ENCODE measurements around the gene TMUB1. TPM values are rescaled to one million over a fixed set of nuclear protein-coding genes. Genes with fewer than 3 reads are reported as not detected.

The TMUB1 gene
- total and polyA plus RNA-seq, 9 of the 15 experiments (the other 6 are each of a cell fraction or from before 2014, with no cell fraction given), result 0.14 to 241 (median 74.1) TPM

DNA sequence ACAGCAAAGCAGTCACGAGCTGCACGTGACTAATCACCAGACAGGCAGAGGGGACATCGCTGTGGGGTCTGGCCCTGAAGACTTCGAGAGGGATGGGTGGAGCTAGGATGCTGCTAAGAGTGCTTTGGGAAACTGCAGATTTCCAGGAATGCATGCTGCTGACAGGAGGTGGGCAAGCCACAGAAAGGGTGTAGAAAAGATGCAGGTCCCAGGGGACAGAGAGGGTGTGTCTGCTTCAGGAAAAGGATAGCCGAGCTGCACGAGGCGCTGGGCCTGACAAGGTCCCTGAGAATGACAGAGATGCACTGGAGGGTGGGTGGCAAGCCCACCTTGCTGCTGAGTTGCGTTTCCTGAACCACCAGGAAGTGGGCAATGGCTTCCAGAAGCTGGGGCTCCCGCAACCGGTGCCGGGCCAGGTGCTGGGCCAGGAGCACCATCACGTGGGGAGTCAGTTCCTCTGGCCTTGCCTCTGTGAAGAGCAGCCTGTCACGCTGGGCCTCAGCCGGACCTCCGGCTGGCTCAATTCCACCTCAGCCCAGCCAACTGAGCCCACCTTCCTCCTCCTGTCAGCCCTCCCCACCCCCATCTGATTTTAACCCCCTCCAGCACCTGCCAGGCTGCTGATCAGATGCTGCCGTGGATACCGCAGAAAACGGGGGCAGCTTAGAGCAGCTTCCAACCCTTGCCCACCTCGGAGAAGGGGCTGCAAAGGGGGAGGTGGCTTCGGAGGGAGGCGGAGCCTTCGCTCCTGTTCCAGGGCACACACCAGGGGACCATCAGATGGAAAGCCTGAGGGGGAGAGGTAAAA is 4.9 kb downstream of the TMUB1 start (continued):
- TF ChIP-seq, protein P1, sequence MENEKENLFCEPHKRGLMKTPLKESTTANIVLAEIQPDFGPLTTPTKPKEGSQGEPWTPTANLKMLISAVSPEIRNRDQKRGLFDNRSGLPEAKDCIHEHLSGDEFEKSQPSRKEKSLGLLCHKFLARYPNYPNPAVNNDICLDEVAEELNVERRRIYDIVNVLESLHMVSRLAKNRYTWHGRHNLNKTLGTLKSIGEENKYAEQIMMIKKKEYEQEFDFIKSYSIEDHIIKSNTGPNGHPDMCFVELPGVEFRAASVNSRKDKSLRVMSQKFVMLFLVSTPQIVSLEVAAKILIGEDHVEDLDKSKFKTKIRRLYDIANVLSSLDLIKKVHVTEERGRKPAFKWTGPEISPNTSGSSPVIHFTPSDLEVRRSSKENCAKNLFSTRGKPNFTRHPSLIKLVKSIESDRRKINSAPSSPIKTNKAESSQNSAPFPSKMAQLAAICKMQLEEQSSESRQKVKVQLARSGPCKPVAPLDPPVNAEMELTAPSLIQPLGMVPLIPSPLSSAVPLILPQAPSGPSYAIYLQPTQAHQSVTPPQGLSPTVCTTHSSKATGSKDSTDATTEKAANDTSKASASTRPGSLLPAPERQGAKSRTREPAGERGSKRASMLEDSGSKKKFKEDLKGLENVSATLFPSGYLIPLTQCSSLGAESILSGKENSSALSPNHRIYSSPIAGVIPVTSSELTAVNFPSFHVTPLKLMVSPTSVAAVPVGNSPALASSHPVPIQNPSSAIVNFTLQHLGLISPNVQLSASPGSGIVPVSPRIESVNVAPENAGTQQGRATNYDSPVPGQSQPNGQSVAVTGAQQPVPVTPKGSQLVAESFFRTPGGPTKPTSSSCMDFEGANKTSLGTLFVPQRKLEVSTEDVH (IDR thresholded peaks at IDR 0.05; ENCODE audit: low read depth, partially characterized antibody), result peak; percentile 5
- TF ChIP-seq ZSCAN32 (CRISPR knock-in tag; IDR thresholded peaks at IDR 0.05), result no peak
- 0 out of 2 replicates have a peak, but pooled peaks have one; percentile 13 for TF ChIP-seq OTX1 (CRISPR knock-in tag; IDR thresholded peaks at IDR 0.05)
- TF ChIP-seq GTF2F1 (IDR thresholded peaks at IDR 0.05; ENCODE audit: low read depth, low read length), result no peak
- TF ChIP-seq, protein P2, sequence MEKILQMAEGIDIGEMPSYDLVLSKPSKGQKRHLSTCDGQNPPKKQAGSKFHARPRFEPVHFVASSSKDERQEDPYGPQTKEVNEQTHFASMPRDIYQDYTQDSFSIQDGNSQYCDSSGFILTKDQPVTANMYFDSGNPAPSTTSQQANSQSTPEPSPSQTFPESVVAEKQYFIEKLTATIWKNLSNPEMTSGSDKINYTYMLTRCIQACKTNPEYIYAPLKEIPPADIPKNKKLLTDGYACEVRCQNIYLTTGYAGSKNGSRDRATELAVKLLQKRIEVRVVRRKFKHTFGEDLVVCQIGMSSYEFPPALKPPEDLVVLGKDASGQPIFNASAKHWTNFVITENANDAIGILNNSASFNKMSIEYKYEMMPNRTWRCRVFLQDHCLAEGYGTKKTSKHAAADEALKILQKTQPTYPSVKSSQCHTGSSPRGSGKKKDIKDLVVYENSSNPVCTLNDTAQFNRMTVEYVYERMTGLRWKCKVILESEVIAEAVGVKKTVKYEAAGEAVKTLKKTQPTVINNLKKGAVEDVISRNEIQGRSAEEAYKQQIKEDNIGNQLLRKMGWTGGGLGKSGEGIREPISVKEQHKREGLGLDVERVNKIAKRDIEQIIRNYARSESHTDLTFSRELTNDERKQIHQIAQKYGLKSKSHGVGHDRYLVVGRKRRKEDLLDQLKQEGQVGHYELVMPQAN (IDR thresholded peaks at IDR 0.05; ENCODE audit: borderline replicate concordance), result peak; percentile 60; the same call in 1 of the 2 replicates
- no peak for TF ChIP-seq PRPF4 (IDR thresholded peaks at IDR 0.05; ENCODE audit: insufficient read depth, low read depth, low read length, poor library complexity, severe bottlenecking)
- TF ChIP-seq RB1 (IDR thresholded peaks at IDR 0.05; ENCODE audit: low read depth), result no peak
- TF ChIP-seq ZNF436 (CRISPR knock-in tag; IDR thresholded peaks at IDR 0.05), result no peak
- TF ChIP-seq, protein P3, sequence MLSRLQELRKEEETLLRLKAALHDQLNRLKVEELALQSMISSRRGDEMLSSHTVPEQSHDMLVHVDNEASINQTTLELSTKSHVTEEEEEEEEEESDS (CRISPR knock-in tag; IDR thresholded peaks at IDR 0.05), result no peak
- TF ChIP-seq ERF (CRISPR knock-in tag; IDR thresholded peaks at IDR 0.05), result no peak
- TF ChIP-seq, protein P4, sequence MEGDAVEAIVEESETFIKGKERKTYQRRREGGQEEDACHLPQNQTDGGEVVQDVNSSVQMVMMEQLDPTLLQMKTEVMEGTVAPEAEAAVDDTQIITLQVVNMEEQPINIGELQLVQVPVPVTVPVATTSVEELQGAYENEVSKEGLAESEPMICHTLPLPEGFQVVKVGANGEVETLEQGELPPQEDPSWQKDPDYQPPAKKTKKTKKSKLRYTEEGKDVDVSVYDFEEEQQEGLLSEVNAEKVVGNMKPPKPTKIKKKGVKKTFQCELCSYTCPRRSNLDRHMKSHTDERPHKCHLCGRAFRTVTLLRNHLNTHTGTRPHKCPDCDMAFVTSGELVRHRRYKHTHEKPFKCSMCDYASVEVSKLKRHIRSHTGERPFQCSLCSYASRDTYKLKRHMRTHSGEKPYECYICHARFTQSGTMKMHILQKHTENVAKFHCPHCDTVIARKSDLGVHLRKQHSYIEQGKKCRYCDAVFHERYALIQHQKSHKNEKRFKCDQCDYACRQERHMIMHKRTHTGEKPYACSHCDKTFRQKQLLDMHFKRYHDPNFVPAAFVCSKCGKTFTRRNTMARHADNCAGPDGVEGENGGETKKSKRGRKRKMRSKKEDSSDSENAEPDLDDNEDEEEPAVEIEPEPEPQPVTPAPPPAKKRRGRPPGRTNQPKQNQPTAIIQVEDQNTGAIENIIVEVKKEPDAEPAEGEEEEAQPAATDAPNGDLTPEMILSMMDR (IDR thresholded peaks at IDR 0.05 in 2 of 3, conservative IDR thresholded peaks at IDR 0.05 in 1 of 3; ENCODE audit: insufficient read depth in 2 of 3, low read depth in 1 of 3, low read length in 3 of 3), result no peak
- TF ChIP-seq ILK (tag; IDR thresholded peaks at IDR 0.05; ENCODE audit: borderline replicate concordance, low read depth), result no peak
- 0 out of 2 replicates have a peak, but pooled peaks have one; percentile 41 for TF ChIP-seq ZBED1 (IDR thresholded peaks at IDR 0.05)
- no peak for TF ChIP-seq SP1 (CRISPR knock-in tag; IDR thresholded peaks at IDR 0.05)
- TF ChIP-seq ZNF263 (CRISPR knock-in tag; IDR thresholded peaks at IDR 0.05; ENCODE audit: borderline replicate concordance), result no peak
- no peak for TF ChIP-seq KDM1A (IDR thresholded peaks at IDR 0.05)
- no peak for TF ChIP-seq GTF2E2 (tag; IDR thresholded peaks at IDR 0.05)
- TF ChIP-seq CHD1 (IDR thresholded peaks at IDR 0.05; ENCODE audit: low read length), result no peak
- TF ChIP-seq, protein P5, sequence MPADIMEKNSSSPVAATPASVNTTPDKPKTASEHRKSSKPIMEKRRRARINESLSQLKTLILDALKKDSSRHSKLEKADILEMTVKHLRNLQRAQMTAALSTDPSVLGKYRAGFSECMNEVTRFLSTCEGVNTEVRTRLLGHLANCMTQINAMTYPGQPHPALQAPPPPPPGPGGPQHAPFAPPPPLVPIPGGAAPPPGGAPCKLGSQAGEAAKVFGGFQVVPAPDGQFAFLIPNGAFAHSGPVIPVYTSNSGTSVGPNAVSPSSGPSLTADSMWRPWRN (IDR thresholded peaks at IDR 0.05; ENCODE audit: low read depth), result no peak
- no peak for TF ChIP-seq XRCC3 (IDR thresholded peaks at IDR 0.05)

All from K562 (cell line).